ENCODE measurements around the gene ZSCAN21. TPM values are rescaled to one million over a fixed set of nuclear protein-coding genes. Genes with fewer than 3 reads are reported as not detected.
A peak's percentile ranks its signal among the peaks of the same experiment; 100 is the strongest.
"Not testable (repeated sequence)": the region's sequence is repeated elsewhere in the genome, so short reads cannot be mapped to it uniquely, and the experiment has no call there.

Gene ZSCAN21
- total RNA-seq, 2 donors from 2014 or later: 9.3 to 16.6 TPM

DNA sequence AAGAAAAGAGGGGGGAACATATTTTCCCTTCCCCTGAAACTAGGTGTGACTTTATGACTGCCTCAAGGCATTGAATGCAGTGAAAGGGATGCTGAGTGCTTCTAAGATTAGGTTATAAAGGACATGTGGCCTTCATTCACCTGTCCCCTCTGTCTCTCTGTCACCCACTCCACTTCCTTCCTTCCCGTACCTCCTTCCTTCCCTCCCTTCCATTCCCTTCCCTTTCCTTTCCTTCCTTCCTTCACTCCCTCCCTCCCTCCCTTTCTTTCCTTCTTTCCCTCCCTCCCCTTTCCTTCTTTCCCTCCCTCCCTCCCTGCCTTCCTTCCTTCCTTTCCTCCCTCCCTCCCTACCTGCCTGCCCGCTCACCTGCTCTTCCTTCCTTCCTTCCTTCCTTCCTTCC, 38.7 kb upstream of the ZSCAN21 start:
- Histone ChIP-seq H3K9me3 (no peaks in the 10 kb centered on the region), H3K36me3 (no peaks in the 10 kb centered on the region), H3K27me3 (replicated peaks; ENCODE audit: insufficient read depth) (no peaks in the 10 kb centered on the region), H3K4me3 (no peak overlapping the region), H3K27ac (no peak overlapping the region), H3K4me1 (ENCODE audit: control insufficient read depth in 1 of 2, low read depth in 2 of 2) (no peaks in the 10 kb centered on the region)
- TF ChIP-seq CTCF (IDR thresholded peaks at IDR 0.05): no peak
- DNase-seq (ENCODE audit: low spot score) (no peak), ATAC-seq (ENCODE audit: insufficient number of reproducible peaks, low FRiP score, low read depth) (no peak)

GRCh38 chr7:100011516-100011915, 38.1 kb upstream of the ZSCAN21 start:
- Histone ChIP-seq H3K27me3 (replicated peaks; ENCODE audit: insufficient read depth) (no peaks in the 10 kb centered on the region), H3K9me3 (no peaks in the 10 kb centered on the region), H3K27ac (no peak overlapping the region), H3K4me3 (no peak overlapping the region), H3K4me1 (ENCODE audit: control insufficient read depth in 1 of 2, low read depth in 2 of 2) (peaks cover 3 to 4% of the 10 kb centered on the region in 2 donors), H3K36me3 (no peaks in the 10 kb centered on the region)
- TF ChIP-seq CTCF (IDR thresholded peaks at IDR 0.05): no peak
- DNase-seq (ENCODE audit: low spot score): no peak
- no peak for ATAC-seq (ENCODE audit: insufficient number of reproducible peaks, low FRiP score, low read depth)

GRCh38 chr7:100012385-100013327, 36.9 kb upstream of the ZSCAN21 start:
- not testable (repeated sequence) for H3K36me3 ChIP-seq; ATAC-seq (ENCODE audit: insufficient number of reproducible peaks, low FRiP score, low read depth); H3K9me3 ChIP-seq; H3K27me3 ChIP-seq (replicated peaks; ENCODE audit: insufficient read depth); H3K27ac ChIP-seq; DNase-seq (ENCODE audit: low spot score); H3K4me3 ChIP-seq
- peaks cover 14 to 15% of the 10 kb centered on the region in 2 donors for H3K4me1 ChIP-seq (ENCODE audit: control insufficient read depth in 1 of 2, low read depth in 2 of 2)

DNA sequence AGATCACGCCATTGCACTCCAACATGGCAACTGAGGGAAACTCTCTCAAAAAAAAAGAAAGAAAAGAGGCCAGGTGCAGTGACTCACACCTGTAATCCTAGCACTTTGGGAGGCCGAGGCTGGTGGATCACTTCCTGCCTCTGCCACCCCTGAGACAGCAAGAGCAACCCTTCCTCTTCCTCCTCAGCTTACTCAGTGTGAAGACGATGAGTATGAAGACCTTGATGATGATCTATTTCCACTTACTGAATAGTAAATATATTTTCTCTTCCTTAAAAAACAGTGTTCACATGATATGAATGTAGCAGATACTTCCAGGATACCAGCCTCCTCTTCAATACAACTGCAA, 36.3 kb upstream of the ZSCAN21 start:
- no peak for TF ChIP-seq CTCF (IDR thresholded peaks at IDR 0.05)
- no peaks in the 10 kb centered on the region for H3K36me3 ChIP-seq
- no peak for ATAC-seq (ENCODE audit: insufficient number of reproducible peaks, low FRiP score, low read depth)

DNA sequence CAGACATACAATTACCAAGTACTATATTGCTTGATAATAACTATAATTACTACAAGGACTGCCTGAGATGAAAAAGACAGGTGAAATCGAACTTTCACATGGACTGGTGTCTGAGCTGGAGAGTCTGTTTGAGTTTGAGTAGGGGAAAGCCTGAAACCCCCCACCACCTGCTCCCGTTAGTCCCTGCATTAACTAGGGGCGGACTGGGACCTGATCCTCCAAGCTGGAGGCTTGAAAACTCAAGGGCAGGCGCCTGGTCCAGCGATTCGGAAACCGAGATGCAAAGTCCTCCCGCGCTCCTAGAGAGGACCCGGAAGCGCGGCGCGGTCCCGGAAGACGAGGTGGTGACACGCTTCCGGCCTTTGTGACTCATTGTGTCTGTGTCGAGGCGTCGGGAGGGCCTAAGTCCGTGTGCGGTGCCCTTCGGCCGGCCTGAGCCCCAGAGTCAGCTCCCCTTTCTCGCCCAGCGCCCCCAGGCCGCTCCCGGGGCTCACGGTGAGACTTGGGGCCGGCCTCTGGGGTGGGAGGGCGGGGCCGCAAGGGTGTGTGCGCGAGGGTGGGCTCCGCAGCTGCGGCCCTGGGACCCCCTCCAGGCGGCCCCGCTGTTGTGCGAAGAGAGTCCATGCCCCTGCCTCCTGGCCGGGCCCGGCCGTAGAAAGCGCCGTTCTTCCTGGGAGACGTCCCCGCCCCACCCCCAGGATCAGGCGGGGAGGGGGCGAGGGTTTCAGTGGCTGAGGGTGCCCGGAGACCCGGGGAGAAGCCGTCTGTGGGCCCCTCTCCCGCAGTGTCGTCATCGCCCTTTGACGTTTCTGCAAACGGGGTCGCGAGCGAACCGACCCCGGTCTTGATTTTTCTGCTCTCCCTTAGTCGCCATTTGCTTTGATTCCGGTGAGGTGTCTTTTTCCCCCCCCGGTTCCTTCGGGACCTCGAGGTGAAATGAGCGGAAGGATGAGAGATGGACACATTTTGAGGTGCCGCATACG, 34.1 kb upstream of the ZSCAN21 start, which contains the start of gene ZKSCAN1:
TSS of gene ZKSCAN1 (plus strand) at position 365 of the 983 bp plus-strand sequence. CDS start 7,911 bp downstream, outside the sequence.
- DNase-seq (ENCODE audit: low spot score) (peak; percentile 74), ATAC-seq (ENCODE audit: insufficient number of reproducible peaks, low FRiP score, low read depth) (peak; percentile 85)
- no peaks in the 10 kb centered on the region for H3K27me3 ChIP-seq (replicated peaks; ENCODE audit: insufficient read depth)
- TF ChIP-seq CTCF (IDR thresholded peaks at IDR 0.05): no peak
- no peaks in the 10 kb centered on the region for H3K36me3 ChIP-seq
- peak within 1 kb of the TSS; percentile 100 for H3K4me3 ChIP-seq
- H3K27ac ChIP-seq: peak within 1 kb of the TSS; percentile 82 to 83
- H3K4me1 ChIP-seq (ENCODE audit: control insufficient read depth in 1 of 2, low read depth in 2 of 2): peaks cover 15 to 38% of the 10 kb centered on the region in 2 donors
- no peaks in the 10 kb centered on the region for H3K9me3 ChIP-seq

More for the DNA sequence above, 36.3 kb upstream of the ZSCAN21 start:
- Histone ChIP-seq H3K9me3 (no peaks in the 10 kb centered on the region), H3K27ac (no peak overlapping the region), H3K4me3 (no peak overlapping the region), H3K4me1 (ENCODE audit: control insufficient read depth in 1 of 2, low read depth in 2 of 2) (peaks cover 15 to 21% of the 10 kb centered on the region in 2 donors), H3K27me3 (replicated peaks; ENCODE audit: insufficient read depth) (no peaks in the 10 kb centered on the region)
- no peak for DNase-seq (ENCODE audit: low spot score)

Data from thoracic aorta (tissue), 2 donors.